Measurements from ENCODE around the gene SLC1A2.

The SLC1A2 gene

GRCh38 chr11:35362521-35362980 lies 56.8 kb downstream of the SLC1A2 start:
- Histone ChIP-seq H3K9me3 (no peaks in the 10 kb centered on the region), H3K4me1 (no peaks in the 10 kb centered on the region), H3K4me3 (ENCODE audit: low read depth, low read length) (no peak overlapping the region), H3K36me3 (no peaks in the 10 kb centered on the region), H3K27me3 (no peaks in the 10 kb centered on the region)
- no peak for TF ChIP-seq CTCF (IDR thresholded peaks at IDR 0.05; ENCODE audit: low read depth, low read length)
- DNase-seq, result no peak

- DNase-seq, result no peak
- Histone ChIP-seq H3K4me3 (ENCODE audit: low read depth, low read length) (no peak overlapping the region), H3K9me3 (no peaks in the 10 kb centered on the region), H3K36me3 (no peaks in the 10 kb centered on the region), H3K4me1 (no peaks in the 10 kb centered on the region), H3K27me3 (no peaks in the 10 kb centered on the region)
- TF ChIP-seq CTCF (IDR thresholded peaks at IDR 0.05; ENCODE audit: low read depth, low read length), result no peak
Observed at GRCh38 chr11:35360055-35360530, 59.3 kb downstream of the SLC1A2 start.

- peak; percentile 29 for DNase-seq
- H3K36me3 ChIP-seq, result no peaks in the 10 kb centered on the region
- H3K27me3 ChIP-seq, result no peaks in the 10 kb centered on the region
- no peak for TF ChIP-seq CTCF (IDR thresholded peaks at IDR 0.05; ENCODE audit: low read depth, low read length)
- H3K4me3 ChIP-seq (ENCODE audit: low read depth, low read length), result no peak overlapping the region
- H3K4me1 ChIP-seq, result no peaks in the 10 kb centered on the region
- no peaks in the 10 kb centered on the region for H3K9me3 ChIP-seq
Observed at GRCh38 chr11:35359321-35360054, 59.9 kb downstream of the SLC1A2 start.

- no peaks in the 10 kb centered on the region for H3K36me3 ChIP-seq
- H3K4me3 ChIP-seq (ENCODE audit: low read depth, low read length), result no peak overlapping the region
- TF ChIP-seq CTCF (IDR thresholded peaks at IDR 0.05; ENCODE audit: low read depth, low read length), result no peak
- no peaks in the 10 kb centered on the region for H3K4me1 ChIP-seq
- DNase-seq, result no peak
- H3K9me3 ChIP-seq, result no peaks in the 10 kb centered on the region
- H3K27me3 ChIP-seq, result no peaks in the 10 kb centered on the region
Observed at GRCh38 chr11:35358391-35358790, 61.0 kb downstream of the SLC1A2 start.

- no peak for TF ChIP-seq CTCF (IDR thresholded peaks at IDR 0.05; ENCODE audit: low read depth, low read length)
- no peak for DNase-seq
- H3K9me3 ChIP-seq, result no peaks in the 10 kb centered on the region
- H3K36me3 ChIP-seq, result no peaks in the 10 kb centered on the region
- H3K4me3 ChIP-seq (ENCODE audit: low read depth, low read length), result no peak overlapping the region
- no peaks in the 10 kb centered on the region for H3K4me1 ChIP-seq
- no peaks in the 10 kb centered on the region for H3K27me3 ChIP-seq
Observed at GRCh38 chr11:35357923-35358322, 61.4 kb downstream of the SLC1A2 start.

GRCh38 chr11:35355102-35355749 lies 64.1 kb downstream of the SLC1A2 start:
- Histone ChIP-seq H3K36me3 (no peaks in the 10 kb centered on the region), H3K9me3 (no peaks in the 10 kb centered on the region), H3K4me1 (no peaks in the 10 kb centered on the region), H3K27me3 (no peaks in the 10 kb centered on the region), H3K4me3 (ENCODE audit: low read depth, low read length) (no peak overlapping the region)
- TF ChIP-seq CTCF (IDR thresholded peaks at IDR 0.05; ENCODE audit: low read depth, low read length), result no peak
- DNase-seq, result no peak
